HG03103 (cell line): ENCODE data around the gene BRD9.
"Not testable (repeated sequence)": the region's sequence is repeated elsewhere in the genome, so short reads cannot be mapped to it uniquely, and the experiment has no call there.

Experiments used
- ATAC-seq: cut with Tn5 transposase; IDR thresholded peaks from one replicate; pipeline ENCODE4 v1.9.1; 2021; ENCODE audit warnings: low read depth; ENCODE audit not compliant: unreplicated experiment

BRD9 gene

GRCh38 chr5:861442-862366 lies 30.9 kb downstream of the BRD9 start:
- no peak for ATAC-seq

- no peak for ATAC-seq
Measured at GRCh38 chr5:860506-861150, 32.0 kb downstream of the BRD9 start.

- no peak for ATAC-seq
Measured at GRCh38 chr5:859798-860296, 32.8 kb downstream of the BRD9 start.

- ATAC-seq: no peak
Measured at GRCh38 chr5:859391-859790, 33.2 kb downstream of the BRD9 start.

GRCh38 chr5:858726-859125 lies 33.9 kb downstream of the BRD9 start:
- no peak for ATAC-seq

GRCh38 chr5:856531-857425 lies 35.8 kb downstream of the BRD9 start:
- no peak for ATAC-seq

GRCh38 chr5:855771-856530 lies 36.6 kb downstream of the BRD9 start:
- no peak for ATAC-seq

GRCh38 chr5:854966-855743 lies 37.4 kb downstream of the BRD9 start:
- ATAC-seq: no peak

GRCh38 chr5:854217-854616 lies 38.4 kb downstream of the BRD9 start:
- no peak for ATAC-seq

- ATAC-seq: not testable (repeated sequence)
Measured at GRCh38 chr5:853416-854090, 39.0 kb downstream of the BRD9 start.

GRCh38 chr5:852431-853401 lies 39.9 kb downstream of the BRD9 start:
- no peak for ATAC-seq

GRCh38 chr5:852018-852417 lies 40.6 kb downstream of the BRD9 start:
- ATAC-seq: no peak

GRCh38 chr5:851553-851952 lies 41.0 kb downstream of the BRD9 start:
- no peak for ATAC-seq

GRCh38 chr5:851076-851475 lies 41.5 kb downstream of the BRD9 start:
- no peak for ATAC-seq

- ATAC-seq: no peak
Measured at GRCh38 chr5:850511-851006, 42.0 kb downstream of the BRD9 start, which contains the start of gene ZDHHC11. Gene ZDHHC11 (minus strand): TSS chr5:850986. CDS start chr5:850602, 384 bp downstream.

- no peak for ATAC-seq
Measured at GRCh38 chr5:849651-850301, 42.8 kb downstream of the BRD9 start.

GRCh38 chr5:848671-849111 lies 43.9 kb downstream of the BRD9 start:
- ATAC-seq: no peak
